ENCODE results near the gene RNF11.
A peak's percentile ranks its signal among the peaks of the same experiment; 100 is the strongest.

RNF11 gene

GRCh38 chr1:51312718-51313117, 76.6 kb downstream of the RNF11 start:
- Histone ChIP-seq H3K4me1 (ENCODE audit: control insufficient read depth, insufficient read depth, low read length) (peaks cover 26% of the 10 kb centered on the region), H3K27me3 (ENCODE audit: control insufficient read depth, insufficient read depth, low read length) (no peaks in the 10 kb centered on the region), H3K9me3 (ENCODE audit: control insufficient read depth, low read length) (no peaks in the 10 kb centered on the region), H3K4me3 (ENCODE audit: low read length) (no peak overlapping the region), H3K9ac (ENCODE audit: low read length) (no peak overlapping the region), H3K36me3 (ENCODE audit: control insufficient read depth, insufficient read depth, low read length) (peaks cover 9% of the 10 kb centered on the region)

DNA sequence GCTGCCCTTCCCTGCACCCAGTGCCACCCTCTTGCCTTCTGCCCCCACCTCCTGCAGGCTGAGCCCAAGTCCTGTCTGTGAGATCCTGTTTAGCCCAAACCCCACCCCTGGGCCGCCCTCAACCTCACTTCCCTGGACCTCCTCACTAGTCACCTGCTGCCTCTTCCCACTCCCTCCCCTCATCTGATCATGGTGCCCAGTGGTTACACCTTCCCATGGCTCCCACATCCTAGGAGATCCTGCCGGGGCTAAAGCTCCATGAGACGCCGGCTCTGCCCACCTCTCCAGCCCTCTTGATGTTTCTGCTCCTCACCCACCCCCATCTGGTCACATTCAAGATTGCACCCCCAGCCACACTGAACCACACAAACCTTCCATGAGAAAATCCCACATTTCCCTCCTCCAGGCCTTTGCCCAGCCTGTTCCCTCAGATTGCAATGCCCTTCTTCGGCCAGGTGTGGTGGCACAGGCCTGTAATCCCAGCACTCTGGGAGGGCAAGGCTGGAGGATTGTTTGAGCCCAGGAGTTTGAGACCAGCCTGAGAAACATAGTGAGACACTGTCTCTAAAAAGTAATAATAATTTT, 77.3 kb downstream of the RNF11 start:
- Histone ChIP-seq H3K9ac (ENCODE audit: low read length) (no peak overlapping the region), H3K27me3 (ENCODE audit: control insufficient read depth, insufficient read depth, low read length) (no peaks in the 10 kb centered on the region), H3K36me3 (ENCODE audit: control insufficient read depth, insufficient read depth, low read length) (peaks cover 9% of the 10 kb centered on the region), H3K4me3 (ENCODE audit: low read length) (no peak overlapping the region), H3K4me1 (ENCODE audit: control insufficient read depth, insufficient read depth, low read length) (peaks cover 26% of the 10 kb centered on the region), H3K9me3 (ENCODE audit: control insufficient read depth, low read length) (no peaks in the 10 kb centered on the region)

GRCh38 chr1:51313961-51314777, 78.1 kb downstream of the RNF11 start:
- Histone ChIP-seq H3K27me3 (ENCODE audit: control insufficient read depth, insufficient read depth, low read length) (no peaks in the 10 kb centered on the region), H3K9ac (ENCODE audit: low read length) (peak overlapping the region; percentile 13), H3K4me3 (ENCODE audit: low read length) (no peak overlapping the region), H3K9me3 (ENCODE audit: control insufficient read depth, low read length) (no peaks in the 10 kb centered on the region), H3K36me3 (ENCODE audit: control insufficient read depth, insufficient read depth, low read length) (peaks cover 9% of the 10 kb centered on the region), H3K4me1 (ENCODE audit: control insufficient read depth, insufficient read depth, low read length) (peaks cover 26% of the 10 kb centered on the region)

DNA sequence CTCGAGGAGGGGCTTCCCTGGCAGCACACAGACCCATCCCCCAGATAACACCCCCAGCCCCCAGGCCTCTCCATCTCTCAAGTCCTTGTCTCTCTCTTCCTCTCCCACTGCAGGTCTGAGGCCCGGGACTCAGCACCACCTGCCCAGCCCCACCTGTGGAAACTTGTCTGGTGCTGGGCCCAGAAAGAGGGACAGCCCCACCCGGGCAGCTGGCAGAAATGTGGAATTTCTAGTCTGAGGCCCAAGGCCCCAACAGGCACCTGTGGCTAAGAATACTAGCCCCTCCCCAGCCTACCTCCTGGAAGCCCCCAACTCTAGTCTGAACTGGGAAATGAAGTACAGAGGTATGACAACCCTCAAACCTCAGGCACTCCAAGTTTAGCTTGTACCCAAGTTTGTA, 78.9 kb downstream of the RNF11 start:
- Histone ChIP-seq H3K9ac (ENCODE audit: low read length) (no peak overlapping the region), H3K4me3 (ENCODE audit: low read length) (no peak overlapping the region), H3K4me1 (ENCODE audit: control insufficient read depth, insufficient read depth, low read length) (peaks cover 22% of the 10 kb centered on the region), H3K9me3 (ENCODE audit: control insufficient read depth, low read length) (no peaks in the 10 kb centered on the region), H3K27me3 (ENCODE audit: control insufficient read depth, insufficient read depth, low read length) (no peaks in the 10 kb centered on the region), H3K36me3 (ENCODE audit: control insufficient read depth, insufficient read depth, low read length) (peaks cover 9% of the 10 kb centered on the region)

DNA sequence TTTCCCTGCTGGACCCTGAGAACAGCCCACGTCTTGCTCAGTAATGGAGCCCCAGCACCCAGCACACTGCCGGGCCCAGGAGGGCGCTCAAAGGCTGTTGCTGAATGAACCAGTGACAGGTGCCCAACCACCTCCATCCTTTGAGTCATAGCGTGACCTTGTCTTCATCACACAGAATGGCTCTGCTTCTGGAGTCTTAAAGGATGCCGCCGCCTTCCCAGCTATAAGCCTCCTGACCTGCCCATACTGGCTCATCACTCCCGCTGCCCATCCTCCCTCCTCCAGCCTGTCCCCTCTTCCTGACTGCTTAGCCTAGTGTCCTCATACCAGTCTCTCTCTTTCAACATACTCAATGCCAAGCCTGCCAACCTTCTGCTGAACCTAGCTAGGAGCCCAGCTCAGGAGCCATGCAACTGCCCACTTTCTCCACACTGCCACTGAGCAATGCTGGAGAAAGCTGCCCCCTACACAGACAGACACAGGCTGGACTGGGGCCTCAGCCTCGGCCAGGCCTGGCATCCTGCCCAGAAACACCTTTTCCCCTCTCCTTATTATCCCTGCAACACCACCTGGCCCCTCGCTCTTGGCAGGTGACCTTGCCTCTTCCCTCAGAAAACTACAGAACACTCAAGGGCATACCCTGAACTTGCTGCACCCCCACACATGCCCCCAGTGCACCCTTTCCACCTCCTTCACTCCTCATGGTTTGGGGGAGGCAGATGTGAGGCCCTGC, 80.2 kb downstream of the RNF11 start:
- Histone ChIP-seq H3K27me3 (ENCODE audit: control insufficient read depth, insufficient read depth, low read length) (no peaks in the 10 kb centered on the region), H3K36me3 (ENCODE audit: control insufficient read depth, insufficient read depth, low read length) (peaks cover 9% of the 10 kb centered on the region), H3K4me3 (ENCODE audit: low read length) (no peak overlapping the region), H3K9ac (ENCODE audit: low read length) (no peak overlapping the region), H3K4me1 (ENCODE audit: control insufficient read depth, insufficient read depth, low read length) (peaks cover 25% of the 10 kb centered on the region), H3K9me3 (ENCODE audit: control insufficient read depth, low read length) (no peaks in the 10 kb centered on the region)

DNA sequence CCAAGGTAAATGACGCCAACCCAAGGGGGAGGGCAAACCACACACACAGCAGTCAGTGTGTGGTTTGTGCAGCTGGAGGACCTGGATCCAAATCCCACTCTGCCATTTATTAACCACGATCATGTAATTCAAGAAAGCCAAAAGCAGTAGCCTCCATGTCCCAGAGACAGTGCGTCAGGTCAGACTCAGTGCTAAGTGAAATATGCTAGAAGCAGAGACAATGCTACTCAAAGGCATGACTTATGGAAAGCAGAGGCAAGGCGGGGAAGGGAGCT, 80.7 kb downstream of the RNF11 start:
- H3K9ac ChIP-seq (ENCODE audit: low read length), result no peak overlapping the region
- H3K27me3 ChIP-seq (ENCODE audit: control insufficient read depth, insufficient read depth, low read length), result no peaks in the 10 kb centered on the region
- H3K36me3 ChIP-seq (ENCODE audit: control insufficient read depth, insufficient read depth, low read length), result peaks cover 9% of the 10 kb centered on the region
- H3K4me1 ChIP-seq (ENCODE audit: control insufficient read depth, insufficient read depth, low read length), result peaks cover 29% of the 10 kb centered on the region
- H3K4me3 ChIP-seq (ENCODE audit: low read length), result no peak overlapping the region
- no peaks in the 10 kb centered on the region for H3K9me3 ChIP-seq (ENCODE audit: control insufficient read depth, low read length)

DNA sequence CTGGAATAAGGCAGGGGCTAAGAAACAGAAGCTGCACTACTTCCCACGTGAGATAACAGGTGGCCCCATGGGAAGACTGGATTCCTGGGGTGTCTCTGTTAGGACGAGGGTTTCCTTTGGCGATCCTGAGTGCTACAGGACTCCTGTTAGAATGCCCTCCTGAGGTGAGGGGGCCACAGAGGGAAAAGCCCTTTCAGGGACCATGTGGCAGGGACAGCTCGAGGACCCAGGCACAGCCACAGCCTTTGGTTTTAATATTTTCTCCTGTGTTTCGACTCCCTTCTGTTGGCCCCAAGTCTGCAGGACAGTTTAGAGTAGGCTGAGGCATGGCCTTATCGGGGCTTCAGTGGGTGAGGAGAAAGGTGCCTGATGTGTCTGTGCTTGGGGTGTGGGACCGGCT, 81.7 kb downstream of the RNF11 start:
- no peaks in the 10 kb centered on the region for H3K9me3 ChIP-seq (ENCODE audit: control insufficient read depth, low read length)
- H3K27me3 ChIP-seq (ENCODE audit: control insufficient read depth, insufficient read depth, low read length), result no peaks in the 10 kb centered on the region
- peaks cover 29% of the 10 kb centered on the region for H3K4me1 ChIP-seq (ENCODE audit: control insufficient read depth, insufficient read depth, low read length)
- H3K4me3 ChIP-seq (ENCODE audit: low read length), result no peak overlapping the region
- H3K9ac ChIP-seq (ENCODE audit: low read length), result no peak overlapping the region
- peaks cover under 1% of the 10 kb centered on the region for H3K36me3 ChIP-seq (ENCODE audit: control insufficient read depth, insufficient read depth, low read length)

GRCh38 chr1:51320967-51321923, 85.2 kb downstream of the RNF11 start:
- no peaks in the 10 kb centered on the region for H3K9me3 ChIP-seq (ENCODE audit: control insufficient read depth, low read length)
- no peak overlapping the region for H3K9ac ChIP-seq (ENCODE audit: low read length)
- H3K4me1 ChIP-seq (ENCODE audit: control insufficient read depth, insufficient read depth, low read length), result peaks cover 24% of the 10 kb centered on the region
- no peaks in the 10 kb centered on the region for H3K27me3 ChIP-seq (ENCODE audit: control insufficient read depth, insufficient read depth, low read length)
- H3K4me3 ChIP-seq (ENCODE audit: low read length), result no peak overlapping the region
- no peaks in the 10 kb centered on the region for H3K36me3 ChIP-seq (ENCODE audit: control insufficient read depth, insufficient read depth, low read length)

DNA sequence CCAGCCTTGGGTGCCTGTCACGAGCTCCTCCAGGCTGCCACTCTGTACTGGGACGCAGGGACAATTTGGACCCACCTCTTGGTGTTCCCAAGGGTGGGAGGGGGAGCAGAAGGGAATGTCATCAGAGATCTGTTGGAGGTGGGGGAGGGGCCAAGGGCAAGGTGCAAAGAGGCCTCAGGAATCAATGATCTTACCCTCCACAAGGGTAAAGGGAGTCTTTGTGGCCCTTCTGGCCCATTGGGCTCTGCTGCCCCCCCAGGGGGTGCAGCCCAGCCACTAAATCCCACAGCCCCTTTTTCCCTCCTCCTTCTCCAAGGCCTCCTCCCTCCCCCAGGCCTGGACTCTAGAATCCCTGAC, 85.8 kb downstream of the RNF11 start:
- H3K9ac ChIP-seq (ENCODE audit: low read length), result no peak overlapping the region
- H3K4me1 ChIP-seq (ENCODE audit: control insufficient read depth, insufficient read depth, low read length), result peaks cover 28% of the 10 kb centered on the region

GRCh38 chr1:51322417-51323101, 86.5 kb downstream of the RNF11 start:
- Histone ChIP-seq H3K9me3 (ENCODE audit: control insufficient read depth, low read length) (no peaks in the 10 kb centered on the region), H3K9ac (ENCODE audit: low read length) (no peak overlapping the region), H3K36me3 (ENCODE audit: control insufficient read depth, insufficient read depth, low read length) (no peaks in the 10 kb centered on the region), H3K27me3 (ENCODE audit: control insufficient read depth, insufficient read depth, low read length) (no peaks in the 10 kb centered on the region), H3K4me3 (ENCODE audit: low read length) (no peak overlapping the region), H3K4me1 (ENCODE audit: control insufficient read depth, insufficient read depth, low read length) (peaks cover 33% of the 10 kb centered on the region)

More for the DNA sequence above, 85.8 kb downstream of the RNF11 start:
- H3K36me3 ChIP-seq (ENCODE audit: control insufficient read depth, insufficient read depth, low read length), result no peaks in the 10 kb centered on the region
- no peaks in the 10 kb centered on the region for H3K9me3 ChIP-seq (ENCODE audit: control insufficient read depth, low read length)
- no peaks in the 10 kb centered on the region for H3K27me3 ChIP-seq (ENCODE audit: control insufficient read depth, insufficient read depth, low read length)
- no peak overlapping the region for H3K4me3 ChIP-seq (ENCODE audit: low read length)
